Cardiac muscle cell (in vitro differentiated cells and primary cell): ENCODE measurements around the gene PRKCQ. TPM values are rescaled to one million over a fixed set of nuclear protein-coding genes. Genes with fewer than 3 reads are reported as not detected.

Experiments used
- DNase-seq, 2 donors: peaks; one replicate each; pipeline versions ENCODE4 v3.0.0 to v3.0.0-alpha.2; 2010 to 2017; ENCODE audit warnings: low read depth in 1 of 2, low spot score in 1 of 2
- H3K27ac ChIP-seq: fragments of 200-600 bp; sonication (generic); 2 replicates; pipeline ENCODE4 v1.5.1; 2016
- H3K27me3 ChIP-seq: fragments of 200-600 bp; sonication (generic); 2 replicates; pipeline ENCODE4 v1.6.0; 2016; ENCODE audit warnings: control low read depth
- H3K36me3 ChIP-seq: fragments of 200-600 bp; sonication (generic); 2 replicates; pipeline ENCODE4 v1.5.1; 2016; ENCODE audit warnings: control low read depth
- H3K4me1 ChIP-seq: fragments of 200-600 bp; sonication (generic); 2 replicates; pipeline ENCODE4 v1.8.1; 2017; ENCODE audit warnings: low read depth, mild to moderate bottlenecking, mixed run types
- H3K4me3 ChIP-seq: fragments of 200-600 bp; sonication (generic); 2 replicates; pipeline ENCODE4 v1.5.1; 2016; ENCODE audit warnings: mild to moderate bottlenecking
- H3K9me3 ChIP-seq: fragments of 200-600 bp; sonication (generic); 2 replicates; pipeline ENCODE4 v1.5.1; 2017; ENCODE audit warnings: low read depth, mild to moderate bottlenecking, control low read depth
- polyA plus RNA-seq: library from polyadenylated mRNA; unstranded; fragments of >200 nt; fragmentation: Nextera tagmentation; extraction: Ambion mirVana; gene quantifications from 2 replicates; pipeline ENCODE4 v1.2.1, GENCODE V29; 2016
- total RNA-seq: library from RNA; depleted of rRNA; stranded (reverse); fragments of >200 nt; gene quantifications from 2 replicates; pipeline ENCODE4 v1.2.3, GENCODE V29; 2016
- TF ChIP-seq, protein P1 (sequence below): IDR thresholded peaks from 2 replicates; pipeline ENCODE4 v1.5.1; 2012; ENCODE audit warnings: low read depth, mild to moderate bottlenecking, low read length

PRKCQ gene
- total and polyA plus RNA-seq, 2 experiments from 2014 or later: 3.7 to 4.1 TPM

DNA sequence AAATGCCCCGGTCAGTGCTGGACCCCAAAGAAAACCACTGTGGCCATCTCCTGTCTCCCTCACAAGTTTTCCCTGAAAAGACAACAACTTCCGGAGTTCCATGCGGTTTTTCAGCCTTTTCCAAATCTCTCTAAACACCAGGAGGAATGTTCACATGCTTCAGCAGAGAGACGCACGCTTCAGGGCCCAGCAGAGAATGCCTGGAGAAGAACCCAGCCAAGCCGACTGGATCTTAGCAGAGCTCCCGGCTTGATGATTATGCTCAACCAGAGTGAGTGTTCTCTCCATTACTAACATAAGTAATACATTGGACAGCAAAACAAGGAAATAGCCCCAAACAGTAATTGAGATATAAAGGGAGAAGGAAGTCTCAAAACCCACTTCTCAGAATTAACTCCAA, 17.9 kb downstream of the PRKCQ start:
- TF ChIP-seq, protein P1, sequence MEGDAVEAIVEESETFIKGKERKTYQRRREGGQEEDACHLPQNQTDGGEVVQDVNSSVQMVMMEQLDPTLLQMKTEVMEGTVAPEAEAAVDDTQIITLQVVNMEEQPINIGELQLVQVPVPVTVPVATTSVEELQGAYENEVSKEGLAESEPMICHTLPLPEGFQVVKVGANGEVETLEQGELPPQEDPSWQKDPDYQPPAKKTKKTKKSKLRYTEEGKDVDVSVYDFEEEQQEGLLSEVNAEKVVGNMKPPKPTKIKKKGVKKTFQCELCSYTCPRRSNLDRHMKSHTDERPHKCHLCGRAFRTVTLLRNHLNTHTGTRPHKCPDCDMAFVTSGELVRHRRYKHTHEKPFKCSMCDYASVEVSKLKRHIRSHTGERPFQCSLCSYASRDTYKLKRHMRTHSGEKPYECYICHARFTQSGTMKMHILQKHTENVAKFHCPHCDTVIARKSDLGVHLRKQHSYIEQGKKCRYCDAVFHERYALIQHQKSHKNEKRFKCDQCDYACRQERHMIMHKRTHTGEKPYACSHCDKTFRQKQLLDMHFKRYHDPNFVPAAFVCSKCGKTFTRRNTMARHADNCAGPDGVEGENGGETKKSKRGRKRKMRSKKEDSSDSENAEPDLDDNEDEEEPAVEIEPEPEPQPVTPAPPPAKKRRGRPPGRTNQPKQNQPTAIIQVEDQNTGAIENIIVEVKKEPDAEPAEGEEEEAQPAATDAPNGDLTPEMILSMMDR: no peak
- Histone ChIP-seq H3K9me3 (no peaks in the 10 kb centered on the region), H3K4me3 (no peak overlapping the region), H3K4me1 (peaks cover 3% of the 10 kb centered on the region), H3K36me3 (no peaks in the 10 kb centered on the region), H3K27me3 (no peaks in the 10 kb centered on the region), H3K27ac (no peak overlapping the region)
- DNase-seq: no peak

DNA sequence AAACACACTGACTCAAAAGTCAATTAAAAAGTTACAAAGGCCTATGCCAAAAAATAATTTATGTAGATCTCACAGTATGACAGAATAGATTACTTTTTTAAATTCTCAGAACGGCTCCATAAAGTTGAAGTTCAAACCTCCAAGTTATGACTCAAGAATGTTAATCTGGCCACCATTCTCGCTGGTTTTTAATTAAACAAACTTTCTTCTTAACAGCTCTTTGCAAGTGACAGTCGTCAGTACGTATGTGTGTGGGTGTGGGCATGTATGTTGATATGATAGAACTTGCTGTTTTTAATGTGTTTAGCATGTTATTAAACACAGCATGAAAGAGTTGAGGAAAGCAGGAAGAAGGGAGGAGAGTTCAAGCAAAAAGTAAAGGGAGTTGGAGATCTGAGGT, 18.5 kb downstream of the PRKCQ start:
- H3K27me3 ChIP-seq: no peaks in the 10 kb centered on the region
- no peaks in the 10 kb centered on the region for H3K9me3 ChIP-seq
- TF ChIP-seq, protein P1: no peak
- peaks cover 3% of the 10 kb centered on the region for H3K4me1 ChIP-seq
- no peaks in the 10 kb centered on the region for H3K36me3 ChIP-seq
- DNase-seq: no peak
- H3K27ac ChIP-seq: no peak overlapping the region
- H3K4me3 ChIP-seq: no peak overlapping the region

DNA sequence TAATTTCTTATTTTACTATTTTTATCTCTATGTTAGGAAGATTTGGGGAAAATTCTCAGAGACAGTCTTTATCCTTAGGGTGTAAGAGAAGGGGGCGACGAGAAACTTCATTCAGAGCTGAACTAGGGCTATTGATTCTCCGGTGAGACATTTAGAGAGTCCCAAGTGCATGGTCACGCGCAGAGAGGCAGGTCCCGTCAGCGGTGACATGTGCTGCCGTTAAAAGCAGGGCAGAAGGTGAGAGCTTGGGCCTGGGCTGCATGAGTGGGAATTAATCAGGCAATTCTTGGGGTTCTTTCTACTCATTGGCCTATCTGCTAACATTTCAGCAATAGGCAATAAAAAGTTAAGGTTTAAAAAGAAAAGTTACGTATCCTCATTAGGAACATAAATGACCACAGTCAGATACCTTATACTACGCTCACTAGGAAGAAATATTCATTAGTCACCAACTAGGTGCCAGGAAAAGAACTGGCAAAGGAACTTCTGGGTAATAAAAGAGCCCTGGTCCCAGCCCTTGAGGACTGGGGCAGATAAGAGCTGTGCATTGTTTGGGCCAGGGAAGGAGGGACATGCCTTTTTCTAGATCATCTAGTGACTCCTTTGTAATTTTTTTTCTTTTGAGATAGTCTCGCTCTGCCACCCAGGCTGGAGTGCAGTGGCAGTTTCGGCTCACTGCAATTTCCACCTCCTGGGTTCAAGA, 21.2 kb downstream of the PRKCQ start:
- no peak for DNase-seq
- no peaks in the 10 kb centered on the region for H3K27me3 ChIP-seq
- no peaks in the 10 kb centered on the region for H3K9me3 ChIP-seq
- no peak overlapping the region for H3K4me3 ChIP-seq
- no peak overlapping the region for H3K27ac ChIP-seq
- no peaks in the 10 kb centered on the region for H3K36me3 ChIP-seq
- peaks cover 3% of the 10 kb centered on the region for H3K4me1 ChIP-seq
- TF ChIP-seq, protein P1: no peak

DNA sequence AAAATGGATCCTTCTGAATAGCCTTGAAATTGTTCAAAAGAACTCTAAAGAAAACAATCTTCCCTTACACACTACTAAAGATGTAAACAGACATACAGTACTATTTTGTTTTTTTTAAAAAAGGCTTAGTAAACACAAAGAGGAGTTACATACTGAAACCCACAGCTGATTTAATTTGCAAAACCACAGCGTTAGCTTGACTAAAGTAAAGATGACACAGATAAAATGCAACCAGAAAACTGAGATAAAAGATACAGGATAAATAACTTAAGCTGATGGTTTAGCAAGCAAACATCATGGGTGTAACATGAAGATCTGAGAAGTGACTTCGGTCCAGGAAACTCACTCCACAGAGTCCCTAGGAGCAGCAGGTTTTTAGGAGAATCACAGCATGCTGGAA, 21.8 kb downstream of the PRKCQ start:
- Histone ChIP-seq H3K4me1 (peaks cover 3% of the 10 kb centered on the region), H3K36me3 (no peaks in the 10 kb centered on the region), H3K27me3 (no peaks in the 10 kb centered on the region), H3K9me3 (no peaks in the 10 kb centered on the region), H3K27ac (no peak overlapping the region), H3K4me3 (no peak overlapping the region)
- TF ChIP-seq, protein P1: no peak
- no peak for DNase-seq

DNA sequence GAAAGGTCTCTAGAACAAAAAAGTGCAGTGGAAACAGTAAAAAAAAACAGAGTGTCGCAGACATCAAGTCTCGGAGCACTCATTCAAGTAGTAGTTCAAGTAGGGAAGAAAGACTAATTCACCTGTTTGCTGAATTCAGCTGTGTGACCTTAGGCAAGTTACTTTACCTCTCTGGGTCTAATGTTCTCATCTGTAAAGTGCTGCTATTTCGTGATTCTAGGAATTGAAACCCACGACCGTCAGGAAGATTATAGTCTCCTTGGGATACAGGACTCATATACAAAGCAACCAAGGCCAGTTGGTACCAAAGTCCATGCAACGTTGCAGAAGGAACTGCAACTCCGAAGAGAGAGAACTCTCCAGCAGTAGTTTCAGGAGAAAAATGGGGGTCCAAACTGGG, 26.1 kb downstream of the PRKCQ start:
- Histone ChIP-seq H3K9me3 (no peaks in the 10 kb centered on the region), H3K4me3 (no peak overlapping the region), H3K27me3 (no peaks in the 10 kb centered on the region), H3K4me1 (no peaks in the 10 kb centered on the region), H3K27ac (no peak overlapping the region), H3K36me3 (no peaks in the 10 kb centered on the region)
- no peak for DNase-seq
- TF ChIP-seq, protein P1: no peak
